Measurements from ENCODE around the gene FGD1.
A peak's percentile ranks its signal among the peaks of the same experiment; 100 is the strongest.

The FGD1 gene

DNA sequence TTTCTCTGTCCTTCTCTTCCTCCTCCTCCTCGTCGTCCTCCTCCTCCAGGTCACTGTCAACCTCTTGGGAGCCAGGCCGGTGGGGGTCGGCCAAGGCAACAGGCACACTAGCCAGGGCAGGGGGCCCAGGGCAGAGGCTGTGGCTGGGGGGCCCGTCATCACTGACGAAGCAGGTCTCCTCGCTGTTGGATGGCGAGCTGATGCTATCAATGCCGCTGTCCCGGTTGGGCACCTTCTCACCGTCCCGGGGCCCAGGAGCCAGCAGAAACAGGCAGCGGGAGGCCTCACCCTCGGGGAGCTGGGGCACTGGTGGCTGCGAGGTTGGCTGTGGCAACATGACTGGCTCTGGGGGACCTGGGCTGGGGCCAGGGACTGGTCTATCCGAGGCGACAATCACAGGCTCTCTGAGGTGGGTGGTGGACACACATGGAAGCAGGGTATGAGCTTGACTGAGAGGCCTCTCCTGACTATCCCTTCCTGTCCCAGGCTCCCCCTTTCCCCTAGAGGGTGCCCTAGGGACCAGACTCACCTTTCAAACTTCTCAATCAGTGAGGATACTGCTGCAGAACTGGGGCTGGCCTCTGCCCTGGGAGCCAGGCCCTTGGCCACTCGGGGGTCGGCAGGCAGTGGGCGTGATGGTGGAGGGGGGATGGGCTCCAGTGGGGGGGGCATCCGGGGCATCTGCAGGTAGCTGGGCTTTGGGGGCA is 25.8 kb downstream of the FGD1 start:
- DNase-seq, result no peak

DNA sequence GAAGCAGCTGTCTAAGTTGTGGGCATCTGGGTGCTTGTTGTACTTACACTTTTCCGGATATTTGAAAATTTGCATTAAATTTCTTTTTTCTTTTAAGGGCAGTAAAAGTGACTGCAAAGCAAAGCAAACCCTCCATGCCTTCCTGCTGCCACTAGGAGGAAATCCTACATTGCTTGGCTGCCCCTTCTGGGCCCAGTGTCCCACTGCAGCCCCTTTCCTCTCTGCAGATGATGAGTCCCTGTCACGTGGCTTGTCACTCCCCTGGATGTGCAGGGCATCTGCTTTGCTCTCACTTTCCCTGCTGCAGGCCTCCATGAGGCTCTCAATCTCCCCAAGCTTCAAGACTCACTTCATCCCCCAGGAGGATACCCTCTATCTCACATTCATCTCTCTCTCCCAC is 43.1 kb downstream of the FGD1 start:
- peak; percentile 24 for DNase-seq

DNA sequence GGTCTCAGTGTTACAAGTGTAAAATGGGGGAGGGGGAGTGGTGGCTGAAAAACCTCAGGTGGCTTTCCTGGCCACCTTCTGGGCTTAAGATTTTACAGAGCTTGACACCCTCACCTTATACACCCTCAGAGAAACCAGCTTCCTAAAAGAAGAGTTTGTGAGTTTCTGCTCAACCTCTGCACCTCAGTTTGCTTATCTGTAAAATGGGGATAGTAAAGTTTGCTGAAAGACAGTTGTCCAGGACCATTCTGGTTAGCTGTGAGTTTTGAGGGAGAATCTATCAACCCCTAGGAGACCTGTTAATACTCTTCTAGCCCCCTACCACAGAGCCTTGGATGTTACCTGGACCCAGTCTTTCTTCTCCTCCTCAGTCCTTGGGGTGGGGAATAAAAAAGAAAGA is 46.1 kb downstream of the FGD1 start:
- DNase-seq, result no peak

DNA sequence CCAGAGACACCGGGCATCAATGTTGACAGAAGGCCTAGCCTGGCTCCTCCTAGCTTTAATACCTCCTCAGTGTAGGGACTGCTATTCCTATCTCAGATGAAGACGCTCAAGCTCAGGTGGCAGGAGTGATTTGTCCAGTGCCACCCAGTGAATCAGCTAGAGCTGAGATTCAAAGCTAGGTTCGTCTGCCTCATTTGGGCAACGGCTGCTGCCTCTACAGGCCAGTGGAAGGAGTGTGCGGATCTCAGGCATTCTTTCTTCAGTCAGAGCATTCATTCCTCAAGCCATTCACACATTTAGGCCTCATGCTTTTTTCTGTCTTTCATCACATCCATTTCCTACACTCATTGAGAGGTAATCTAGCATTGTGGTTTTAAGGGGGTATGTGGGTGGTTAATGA is 48.6 kb downstream of the FGD1 start:
- DNase-seq, result peak; percentile 6

DNA sequence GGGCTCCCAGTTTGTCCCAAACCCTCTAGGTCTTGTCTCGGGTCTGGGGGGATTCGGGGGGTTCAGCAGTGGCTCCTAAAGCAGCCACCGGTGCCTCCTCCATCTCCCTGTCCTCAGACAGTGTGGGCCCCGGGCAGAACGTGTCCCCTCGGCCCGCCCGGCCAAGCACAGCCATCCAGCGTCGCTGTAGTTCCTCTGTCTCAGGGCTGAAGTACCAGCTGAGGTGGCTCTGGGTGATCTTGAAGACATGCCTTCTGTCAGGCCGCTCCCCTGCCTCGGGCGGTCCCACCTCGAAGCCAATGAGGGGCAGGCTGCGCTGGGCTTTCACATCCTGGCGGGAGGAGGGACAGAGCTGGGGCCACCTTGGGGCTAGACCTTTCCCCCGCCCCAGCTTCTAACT is 50.0 kb downstream of the FGD1 start:
- DNase-seq, result no peak

DNA sequence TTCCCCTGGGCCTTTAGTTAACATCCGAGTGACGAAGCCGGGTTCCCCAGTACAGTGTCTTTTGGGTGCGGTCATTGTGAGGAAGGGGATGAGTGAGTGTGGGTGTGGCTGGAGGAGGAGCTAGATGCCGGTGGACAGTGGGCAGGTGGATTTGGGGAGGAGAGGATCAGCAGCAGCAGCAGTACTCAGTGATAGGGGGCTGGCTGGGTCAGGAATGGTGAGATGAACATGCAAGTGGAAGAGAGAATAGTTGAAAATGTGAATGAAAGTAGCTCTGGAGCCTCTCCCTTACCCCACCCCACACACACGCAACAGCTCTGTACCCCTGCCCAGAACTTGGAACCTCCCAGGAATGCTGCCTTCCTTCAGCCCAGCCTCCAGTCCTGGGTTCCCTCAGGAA is 51.3 kb downstream of the FGD1 start:
- DNase-seq, result no peak

DNA sequence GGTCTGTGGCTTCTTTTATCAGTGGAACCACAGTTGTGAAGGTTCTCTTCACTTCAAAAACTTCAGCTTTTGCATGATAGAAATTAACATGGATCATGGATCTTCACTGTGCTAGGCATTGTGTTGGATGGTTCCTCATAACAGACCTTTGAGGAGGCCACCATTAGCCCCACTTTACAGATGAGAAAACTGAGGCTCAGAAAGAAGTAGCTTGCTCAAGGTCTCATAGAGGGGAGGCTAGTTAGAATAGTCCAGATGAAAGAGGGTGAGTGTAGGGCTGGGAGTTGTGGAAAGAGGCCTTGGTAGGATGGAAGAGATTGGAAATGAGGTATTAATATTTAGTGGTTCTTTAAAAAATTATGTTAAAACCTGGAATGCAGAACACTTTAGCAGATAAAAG is 53.2 kb downstream of the FGD1 start:
- no peak for DNase-seq

DNA sequence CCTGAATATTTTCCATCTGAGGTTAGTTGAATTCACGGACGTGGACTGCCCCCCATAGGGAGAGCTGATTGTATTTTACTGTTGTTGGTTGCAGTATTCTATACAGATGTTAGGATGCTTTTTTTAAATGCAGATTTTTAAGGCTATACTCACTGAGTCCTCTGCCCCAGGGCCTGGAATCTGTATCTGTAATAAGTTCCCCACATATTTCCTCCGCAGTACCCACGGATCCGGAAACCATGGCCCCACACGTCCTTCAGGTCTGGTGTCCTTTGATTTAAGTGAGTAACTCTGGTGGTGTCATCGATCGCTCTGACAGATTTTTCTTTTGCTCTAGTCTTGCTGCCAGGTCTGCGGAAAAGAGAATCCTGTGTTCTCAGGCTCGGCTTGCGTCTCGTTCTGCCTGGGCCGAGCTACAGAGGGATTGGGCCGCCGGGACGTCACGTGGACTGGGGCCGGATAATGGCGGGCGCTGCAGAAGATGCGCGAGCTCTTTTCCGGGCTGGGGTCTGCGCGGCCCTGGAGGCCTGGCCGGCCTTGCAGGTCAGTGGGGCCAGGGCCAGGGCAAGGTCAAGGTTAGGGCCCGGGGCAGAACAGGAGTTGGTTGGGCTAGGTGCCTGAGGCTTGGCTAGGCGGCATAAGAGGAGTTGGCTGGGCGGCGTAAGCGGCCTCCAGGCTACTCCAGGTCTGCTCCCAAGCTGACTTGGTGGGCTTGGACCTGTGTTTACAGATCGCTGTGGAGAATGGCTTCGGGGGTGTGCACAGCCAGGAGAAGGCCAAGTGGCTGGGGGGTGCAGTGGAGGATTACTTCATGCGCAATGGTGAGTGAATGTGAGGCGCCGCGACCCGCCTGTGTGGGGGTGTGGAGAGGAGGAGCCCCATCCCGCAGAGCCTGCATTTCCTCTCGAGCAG is 55.8 kb downstream of the FGD1 start, which contains the start of gene TSR2:
Gene TSR2, plus strand, starts transcription at position 445 of the 912 bp plus-strand sequence. Its CDS starts 18 bp downstream, at position 463.
- DNase-seq, result peak; percentile 89

DNA sequence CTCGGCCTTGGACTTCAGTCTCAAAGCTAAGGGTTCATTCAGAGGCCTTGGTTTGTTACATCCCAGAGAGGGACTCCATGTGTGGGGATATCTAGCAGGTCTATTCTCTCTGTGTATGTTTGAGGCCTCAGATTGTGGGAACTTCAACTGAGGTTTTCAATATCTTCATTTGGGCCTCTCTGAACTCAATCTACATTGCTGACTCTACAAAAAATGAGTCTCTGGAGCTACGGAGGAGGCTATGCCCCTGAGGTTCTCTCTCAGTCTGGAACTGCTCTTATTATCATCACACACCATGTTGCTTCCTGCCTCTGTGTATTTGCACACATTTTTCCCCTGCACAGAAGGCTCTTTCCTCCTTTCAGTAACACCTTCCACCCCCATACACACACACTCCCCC is 60.9 kb downstream of the FGD1 start:
- no peak for DNase-seq

DNA sequence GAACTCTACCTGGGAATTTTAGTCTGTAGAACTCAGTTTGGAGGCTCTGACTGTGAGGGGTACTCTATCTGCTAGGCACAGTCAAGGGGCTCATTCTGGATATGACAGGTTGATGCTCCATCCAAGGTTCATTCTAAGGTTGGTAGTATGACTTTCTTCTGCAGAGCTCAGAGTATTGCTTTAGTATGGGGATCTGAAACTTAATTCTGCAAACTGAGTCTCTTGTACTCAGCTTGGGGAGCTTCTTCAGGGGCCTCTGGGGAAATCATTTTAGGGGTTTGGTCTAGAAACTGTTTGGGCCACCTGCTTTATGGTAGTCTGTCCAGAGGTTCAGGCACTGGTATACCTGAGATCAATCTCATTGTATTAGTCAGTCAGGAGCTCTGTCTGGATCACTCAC is 65.5 kb downstream of the FGD1 start:
- DNase-seq, result no peak

DNA sequence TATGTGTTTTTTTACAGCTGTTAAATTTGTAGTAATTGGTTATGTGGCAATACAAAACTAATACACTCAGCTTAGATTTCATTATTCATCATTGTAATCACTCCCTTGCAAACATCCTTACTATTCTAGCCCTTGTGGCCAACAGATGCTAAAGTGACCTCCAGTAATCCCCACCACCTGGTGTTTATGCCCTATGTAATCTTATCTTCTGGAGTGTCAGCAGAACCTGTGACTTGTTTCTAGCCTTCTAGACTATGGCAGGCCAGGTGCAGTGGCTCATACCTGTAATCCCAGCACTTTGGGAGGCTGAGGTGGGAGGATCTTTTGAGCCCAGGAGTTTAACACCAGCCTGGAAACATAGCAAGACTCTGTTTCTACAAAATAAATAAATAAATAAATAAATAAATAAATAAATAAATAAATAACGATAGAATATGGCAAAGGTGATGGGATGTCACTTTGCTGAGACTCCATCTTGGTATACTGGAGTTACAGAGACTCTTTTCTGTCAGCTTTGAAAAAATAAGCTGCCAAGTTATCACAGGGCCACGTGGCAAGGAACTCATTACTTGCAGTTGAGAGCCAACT is 68.1 kb downstream of the FGD1 start:
- DNase-seq, result no peak

DNA sequence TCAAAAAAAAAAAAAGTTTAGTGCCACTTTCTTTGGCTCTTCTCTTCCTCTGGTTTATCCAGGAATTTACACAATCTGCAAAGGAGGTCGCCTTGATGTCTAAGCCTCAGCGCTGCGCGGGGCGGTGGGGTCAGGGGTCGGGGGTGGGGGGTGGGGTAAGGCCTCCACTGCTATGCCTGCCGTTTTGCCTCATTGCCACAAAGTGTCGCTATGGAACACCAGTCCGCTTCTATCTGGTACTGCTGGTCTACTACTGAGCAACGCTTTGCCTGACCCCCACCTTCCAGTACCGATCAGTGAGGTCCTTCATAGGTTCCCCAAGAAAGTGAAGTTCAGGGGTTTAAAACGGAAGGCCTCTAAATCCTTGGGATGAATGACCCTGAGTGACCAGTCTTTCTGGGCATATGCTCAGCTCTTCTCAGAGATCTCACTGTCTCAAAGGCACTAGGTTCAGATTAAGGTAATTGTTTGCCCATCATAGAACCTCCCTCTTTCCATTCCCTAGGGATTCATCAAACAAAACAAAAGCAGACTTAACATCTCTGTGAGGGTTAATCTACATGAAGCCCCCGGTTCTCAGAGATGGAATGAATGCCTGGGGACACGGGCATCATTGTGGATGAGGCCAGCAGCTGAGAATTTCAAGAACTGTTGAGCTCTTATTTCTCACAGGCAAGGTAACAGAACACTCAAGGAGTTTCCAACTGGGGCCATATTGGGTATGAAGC is 72.7 kb downstream of the FGD1 start:
- DNase-seq, result no peak

DNA sequence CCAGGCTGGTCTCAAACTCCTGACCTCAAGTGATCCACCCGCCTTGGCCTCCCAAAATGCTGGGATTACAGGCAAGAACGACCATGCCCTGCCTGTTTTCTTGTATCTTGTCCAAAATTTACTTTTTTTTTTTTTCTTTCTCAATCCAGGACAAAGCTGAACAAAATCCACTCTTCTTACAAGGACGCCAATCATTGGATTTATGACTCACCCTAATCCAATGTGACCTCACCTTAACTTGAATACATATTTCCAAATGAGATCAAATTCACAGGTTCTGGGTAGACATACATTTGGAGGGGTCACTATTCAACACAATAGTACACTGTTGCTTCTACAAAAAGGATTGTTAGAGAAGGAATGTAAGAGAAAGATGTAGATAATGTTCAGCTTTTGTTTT is 73.9 kb downstream of the FGD1 start:
- no peak for DNase-seq

DNA sequence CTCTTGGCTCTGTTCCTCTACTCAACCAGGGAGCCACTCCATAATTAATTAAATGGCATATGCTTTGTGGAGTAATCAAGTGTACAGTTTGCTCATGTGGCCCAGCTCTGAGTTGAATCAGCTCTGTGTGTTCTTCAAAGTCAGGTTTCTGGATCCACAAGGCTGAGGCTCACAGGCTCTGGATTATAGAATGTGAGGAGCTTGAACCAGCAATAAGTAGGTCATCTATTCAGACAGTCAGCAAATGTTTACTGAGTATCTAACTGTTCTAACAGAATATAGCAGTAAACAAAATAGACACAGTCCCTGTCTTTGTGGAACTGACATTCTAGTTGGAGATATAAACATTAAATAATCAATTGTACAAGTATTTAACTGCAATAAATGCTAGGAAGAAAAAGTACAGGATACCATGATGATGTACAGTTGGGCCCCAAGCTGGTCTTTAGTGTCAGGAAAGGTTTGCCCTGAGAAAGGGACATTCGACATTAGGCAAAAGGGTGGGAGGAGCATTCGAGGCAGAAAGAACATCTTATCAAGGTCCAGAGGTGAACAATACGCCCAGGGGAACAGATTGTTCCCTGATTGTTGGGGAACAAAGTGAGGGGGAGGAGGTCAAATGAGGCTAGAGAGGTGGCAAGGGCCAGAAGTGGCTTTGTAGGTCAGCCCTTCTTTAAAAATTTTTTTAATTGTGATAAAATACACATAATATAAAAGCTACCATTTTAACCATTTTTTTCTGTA is 76.3 kb downstream of the FGD1 start:
- no peak for DNase-seq

DNA sequence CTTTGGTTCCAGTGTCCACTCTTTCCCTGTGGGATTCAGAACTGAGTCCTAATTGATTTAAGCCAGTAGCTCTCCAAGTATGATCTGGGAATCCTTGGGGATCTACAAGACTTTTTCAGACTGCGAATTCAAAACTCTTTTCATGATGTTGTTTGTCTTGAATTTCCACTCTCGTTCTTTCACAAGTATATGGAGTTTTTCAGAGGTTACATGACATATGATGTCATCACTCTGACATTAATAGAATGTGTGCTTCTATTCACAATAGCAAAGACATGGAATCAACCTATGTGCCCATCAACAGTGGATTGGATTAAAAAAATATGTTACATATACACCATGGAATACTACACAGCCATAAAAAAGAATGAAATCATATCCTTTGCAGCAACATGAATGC is 79.1 kb downstream of the FGD1 start:
- DNase-seq, result no peak

DNA sequence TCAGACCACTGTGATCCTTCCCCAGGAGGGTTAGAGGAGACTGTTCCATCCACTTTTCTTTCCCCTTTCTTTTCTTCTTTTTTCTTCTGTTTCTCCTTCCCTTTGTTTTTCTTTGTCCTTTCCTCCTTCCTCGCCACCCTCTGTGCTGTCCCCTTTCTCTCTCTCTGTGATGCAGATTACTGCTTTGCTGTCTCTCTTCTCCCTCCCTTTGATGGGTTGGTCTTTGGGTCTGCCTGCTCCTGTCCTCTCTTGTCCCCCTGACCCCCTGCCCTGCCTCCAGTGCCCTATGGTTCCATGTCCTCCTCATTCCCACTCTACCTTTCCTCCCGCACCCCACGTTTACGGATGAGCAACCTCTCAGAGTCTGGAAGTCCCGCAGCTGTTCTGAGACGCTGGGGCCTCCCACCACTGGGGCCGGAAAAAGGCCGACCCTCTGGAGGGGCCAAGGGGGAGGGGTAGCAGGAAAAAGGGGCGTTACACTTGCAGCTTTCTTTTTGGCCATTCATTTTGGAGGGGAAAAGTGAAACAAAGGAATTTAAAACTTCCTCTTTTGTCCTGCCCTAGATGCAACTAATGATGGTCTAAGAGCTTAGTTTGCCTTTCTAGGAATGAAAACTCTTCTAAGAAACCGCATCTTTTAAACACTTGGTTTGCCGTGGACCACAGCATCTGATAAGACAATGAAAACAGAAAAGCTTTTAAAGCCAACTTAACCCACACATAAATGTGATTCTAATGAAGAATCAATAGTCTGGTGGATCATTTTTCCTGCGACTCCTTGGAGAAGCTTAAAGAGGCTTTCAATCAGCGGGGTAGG is 80.3 kb downstream of the FGD1 start:
- DNase-seq, result peak; percentile 81

DNA sequence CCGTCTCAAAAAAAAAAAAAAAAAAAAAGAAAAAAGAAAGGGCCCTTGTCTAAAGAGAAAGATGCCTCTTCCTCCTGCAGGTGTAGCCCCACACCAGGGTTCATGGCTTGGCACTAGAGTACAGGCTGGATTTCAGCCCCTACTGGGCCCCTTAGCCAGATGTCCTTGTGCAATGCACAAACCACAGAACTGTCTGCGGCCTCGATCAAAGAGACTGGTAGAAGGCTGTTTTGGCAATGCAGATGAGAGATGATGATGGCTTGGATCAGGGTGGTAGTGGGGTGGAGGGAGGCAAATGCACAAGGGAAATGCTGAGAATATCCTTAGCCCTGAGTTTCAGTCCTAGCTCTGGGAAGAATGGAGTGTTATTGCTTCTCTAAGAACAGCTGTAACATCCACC is 82.3 kb downstream of the FGD1 start:
- DNase-seq, result peak; percentile 61

DNA sequence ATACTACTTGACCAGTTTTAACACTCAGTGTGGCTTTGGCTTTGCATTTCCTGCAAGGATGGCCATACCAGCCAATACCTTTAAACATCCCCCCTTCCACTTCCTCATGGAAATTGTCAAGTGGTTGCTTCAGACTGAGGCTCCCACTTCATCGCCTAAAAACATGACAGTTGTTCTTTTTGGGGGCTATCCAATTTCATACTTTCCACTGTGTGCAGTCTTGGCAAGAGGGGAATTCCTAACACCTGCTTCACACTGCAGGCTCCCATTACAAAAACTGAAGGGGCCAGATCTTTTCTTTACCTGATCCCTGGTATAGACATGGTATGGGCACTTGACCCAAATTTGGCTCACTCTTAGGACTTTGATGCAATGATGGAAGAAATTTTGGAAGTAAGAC is 84.3 kb downstream of the FGD1 start:
- no peak for DNase-seq

DNA sequence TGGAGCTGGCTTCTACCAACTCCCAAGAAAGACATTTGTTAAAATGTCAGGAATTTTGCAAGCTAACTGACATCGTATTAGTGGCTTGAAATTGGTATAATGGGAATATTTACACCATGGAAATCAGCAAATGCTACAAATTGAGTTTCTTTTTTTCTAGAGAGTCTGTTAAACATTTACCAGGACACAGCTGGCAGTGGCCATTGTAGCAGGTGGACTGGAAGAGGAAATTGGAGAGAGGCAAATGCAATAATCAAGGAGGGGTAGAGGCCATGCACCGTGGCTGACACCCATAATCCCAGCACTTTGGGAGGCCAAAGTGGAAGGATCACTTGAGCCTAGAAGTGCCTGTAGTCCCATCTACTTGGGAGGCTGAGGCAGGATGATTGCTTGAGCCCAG is 88.8 kb downstream of the FGD1 start:
- DNase-seq, result no peak

DNA sequence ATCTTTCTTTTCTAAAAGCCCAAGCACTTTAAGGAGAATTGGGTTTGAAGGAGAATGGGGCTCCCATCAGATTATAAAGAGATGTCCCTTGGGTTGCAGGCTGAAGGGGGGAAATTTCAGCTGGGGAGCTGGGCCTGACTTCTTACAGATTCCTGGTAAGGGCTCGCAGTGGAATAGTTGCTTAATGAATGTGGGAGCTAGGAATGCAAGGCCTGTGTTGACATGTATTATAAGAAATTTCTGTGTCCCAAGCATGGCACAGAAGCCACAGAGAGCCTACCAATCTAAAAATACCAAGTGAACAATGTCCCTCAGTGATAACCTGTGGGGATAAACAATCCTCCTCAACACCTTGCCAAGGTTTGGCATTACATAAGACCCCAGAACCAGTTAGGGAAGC is 98.9 kb downstream of the FGD1 start:
- DNase-seq, result no peak
